Thymus (tissue), 11 donors: ENCODE data around the gene GCSAM. TPM values are rescaled to one million over a fixed set of nuclear protein-coding genes. Genes with fewer than 3 reads are reported as not detected.

Experiments
- DNase-seq, 9 donors: peaks; one replicate each; pipeline ENCODE4 v3.0.0-alpha.2; 2013; ENCODE audit warnings: low spot score in 9 of 9, low read depth in 6 of 9, missing footprints in 1 of 9
- H3K27ac ChIP-seq, 2 donors: one replicate each; pipeline ENCODE4 v1.5.1; 2013; ENCODE audit warnings: control low read depth in 1 of 2, low read depth in 1 of 2, low read length in 1 of 2, mild to moderate bottlenecking in 1 of 2, moderate library complexity in 1 of 2
- H3K27me3 ChIP-seq, 2 donors: one replicate each; pipeline ENCODE4 v1.5.1; 2013; ENCODE audit warnings: low read length in 1 of 2; ENCODE audit not compliant: control insufficient read depth in 2 of 2, insufficient read depth in 1 of 2
- H3K36me3 ChIP-seq, 2 donors: one replicate each; pipeline ENCODE4 v1.5.1; 2013; ENCODE audit warnings: low read length in 1 of 2, mild to moderate bottlenecking in 1 of 2, moderate library complexity in 1 of 2; ENCODE audit not compliant: control insufficient read depth in 2 of 2, insufficient read depth in 2 of 2
- H3K4me1 ChIP-seq, 2 donors: one replicate each; pipeline ENCODE4 v1.5.1; 2013; ENCODE audit warnings: low read length in 2 of 2; ENCODE audit not compliant: control insufficient read depth in 2 of 2, insufficient read depth in 2 of 2
- H3K4me3 ChIP-seq, 2 donors: one replicate each; pipeline ENCODE4 v1.5.1; 2013; ENCODE audit warnings: low read length in 2 of 2, control low read depth in 1 of 2, mild to moderate bottlenecking in 1 of 2
- H3K9me3 ChIP-seq, 2 donors: one replicate each; pipeline ENCODE4 v1.5.1; 2013; ENCODE audit warnings: low read length in 1 of 2, mild to moderate bottlenecking in 1 of 2; ENCODE audit not compliant: control insufficient read depth in 2 of 2, insufficient read depth in 1 of 2
- WGBS: extraction: QIAGEN DNeasy Blood & Tissue Kit; methylation state at CpG from one replicate; pipeline ENCODE4 v1.1.7; 2013; 5-methylcytosine and 5-hydroxymethylcytosine counted together
- polyA plus RNA-seq: library from polyadenylated mRNA; stranded (reverse); fragments of 200-250 nt; gene quantifications from one replicate; pipeline ENCODE4 v1.2.3, GENCODE V29; 2013
- total RNA-seq: library from RNA; stranded (reverse); fragments of 120-200 nt; gene quantifications from one replicate; pipeline ENCODE4 v1.2.4, GENCODE V29; 2013
- donor health status: healthy.

GCSAM gene
- total and polyA plus RNA-seq, 2 donors: 18.0 to 40.1 TPM

- Histone ChIP-seq H3K27ac (peak overlapping the region; percentile 78 to 87), H3K27me3 (no peaks in the 10 kb centered on the region), H3K4me3 (no peak overlapping the region), H3K36me3 (peaks cover 15 to 40% of the 10 kb centered on the region in 2 donors), H3K4me1 (peaks cover 54 to 70% of the 10 kb centered on the region in 2 donors), H3K9me3 (no peaks in the 10 kb centered on the region)
- DNase-seq: peak in 1 of 9 donors; percentile 58
- 8% methylated on average over 1 of the region's 1 CpG for whole genome bisulfite sequencing
Observed at GRCh38 chr3:112126511-112126911, 6.5 kb downstream of the GCSAM start.

DNA sequence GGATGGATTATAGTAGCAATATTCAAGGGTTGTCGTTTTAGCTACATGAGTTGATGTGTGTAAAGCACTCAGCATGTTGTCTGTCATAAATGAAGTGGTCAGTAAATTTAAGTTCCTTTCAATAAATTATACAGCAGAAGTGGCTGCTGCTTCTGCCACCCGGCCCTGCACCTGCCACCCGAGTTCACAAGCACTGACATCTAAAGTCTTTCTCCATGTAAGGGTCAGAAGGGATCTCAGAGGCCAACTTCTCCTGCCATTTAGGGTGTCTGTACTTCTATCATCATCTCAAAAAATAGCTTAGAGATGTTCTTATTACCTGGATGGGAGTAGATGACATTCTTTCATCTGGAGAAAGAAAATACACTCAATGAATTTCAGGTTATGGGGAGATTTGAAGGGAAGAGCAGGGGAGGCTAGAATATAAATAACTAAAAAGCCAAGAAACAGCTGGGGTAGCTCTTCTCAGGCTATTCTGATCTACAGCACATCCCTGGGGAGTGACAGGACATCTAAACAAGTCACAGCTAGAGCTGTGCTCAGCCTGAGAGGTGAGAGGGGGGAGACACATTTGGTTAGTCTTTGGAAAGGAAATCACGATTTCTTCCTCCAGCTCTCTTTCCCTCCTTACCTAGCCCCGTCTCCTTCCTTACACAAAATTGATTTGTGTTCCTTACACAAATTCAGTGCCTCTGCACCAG, 8.0 kb downstream of the GCSAM start:
- H3K36me3 ChIP-seq: peaks cover 15 to 43% of the 10 kb centered on the region in 2 donors
- H3K4me3 ChIP-seq: no peak overlapping the region
- DNase-seq: peak in 1 of 9 donors; percentile 19
- H3K9me3 ChIP-seq: no peaks in the 10 kb centered on the region
- H3K27ac ChIP-seq: peak overlapping the region in 1 of 2 donors; percentile 87
- H3K27me3 ChIP-seq: no peaks in the 10 kb centered on the region
- WGBS: 80% methylated on average over 5 of the region's 5 CpGs
- peaks cover 52 to 70% of the 10 kb centered on the region in 2 donors for H3K4me1 ChIP-seq

GRCh38 chr3:112123548-112123947, 9.5 kb downstream of the GCSAM start:
- DNase-seq: no peak
- Histone ChIP-seq H3K4me3 (no peak overlapping the region), H3K36me3 (peaks cover 15 to 49% of the 10 kb centered on the region in 2 donors), H3K4me1 (peaks cover 56 to 70% of the 10 kb centered on the region in 2 donors), H3K27ac (no peak overlapping the region), H3K9me3 (no peaks in the 10 kb centered on the region), H3K27me3 (no peaks in the 10 kb centered on the region)
- 97% methylated on average over 2 of the region's 2 CpGs for WGBS

GRCh38 chr3:112122870-112123269, 10.2 kb downstream of the GCSAM start:
- Histone ChIP-seq H3K27me3 (no peaks in the 10 kb centered on the region), H3K4me1 (peaks cover 55 to 70% of the 10 kb centered on the region in 2 donors), H3K27ac (no peak overlapping the region), H3K4me3 (no peak overlapping the region), H3K36me3 (peaks cover 15 to 49% of the 10 kb centered on the region in 2 donors), H3K9me3 (no peaks in the 10 kb centered on the region)
- DNase-seq: no peak

- 91% methylated on average over 2 of the region's 2 CpGs for WGBS
- Histone ChIP-seq H3K4me1 (peaks cover 59 to 74% of the 10 kb centered on the region in 2 donors), H3K27me3 (no peaks in the 10 kb centered on the region), H3K27ac (peak overlapping the region; percentile 2 to 25), H3K9me3 (no peaks in the 10 kb centered on the region), H3K4me3 (no peak overlapping the region), H3K36me3 (peaks cover 19 to 49% of the 10 kb centered on the region in 2 donors)
- DNase-seq: peak in 1 of 9 donors; percentile 27
Observed at GRCh38 chr3:112121577-112122547, 11.2 kb downstream of the GCSAM start.

GRCh38 chr3:112119962-112120836, 12.8 kb downstream of the GCSAM start:
- H3K36me3 ChIP-seq: peaks cover 19 to 35% of the 10 kb centered on the region in 2 donors
- H3K27me3 ChIP-seq: no peaks in the 10 kb centered on the region
- H3K4me1 ChIP-seq: peaks cover 57 to 74% of the 10 kb centered on the region in 2 donors
- peak in 3 of 9 donors; percentile 49 to 75 (median 50) for DNase-seq
- no peak overlapping the region for H3K4me3 ChIP-seq
- no peaks in the 10 kb centered on the region for H3K9me3 ChIP-seq
- peak overlapping the region; percentile 22 to 77 for H3K27ac ChIP-seq
- 12% methylated on average over 9 of the region's 9 CpGs for WGBS

- Histone ChIP-seq H3K4me3 (no peak overlapping the region), H3K4me1 (peaks cover 61 to 81% of the 10 kb centered on the region in 2 donors), H3K27me3 (no peaks in the 10 kb centered on the region), H3K27ac (peak overlapping the region in 1 of 2 donors; percentile 87), H3K9me3 (no peaks in the 10 kb centered on the region), H3K36me3 (peaks cover 9 to 16% of the 10 kb centered on the region in 2 donors)
- peak in 1 of 9 donors; percentile 40 for DNase-seq
- 86% methylated on average over 4 of the region's 4 CpGs for WGBS
Observed at GRCh38 chr3:112117841-112118571, 15.0 kb downstream of the GCSAM start.

DNA sequence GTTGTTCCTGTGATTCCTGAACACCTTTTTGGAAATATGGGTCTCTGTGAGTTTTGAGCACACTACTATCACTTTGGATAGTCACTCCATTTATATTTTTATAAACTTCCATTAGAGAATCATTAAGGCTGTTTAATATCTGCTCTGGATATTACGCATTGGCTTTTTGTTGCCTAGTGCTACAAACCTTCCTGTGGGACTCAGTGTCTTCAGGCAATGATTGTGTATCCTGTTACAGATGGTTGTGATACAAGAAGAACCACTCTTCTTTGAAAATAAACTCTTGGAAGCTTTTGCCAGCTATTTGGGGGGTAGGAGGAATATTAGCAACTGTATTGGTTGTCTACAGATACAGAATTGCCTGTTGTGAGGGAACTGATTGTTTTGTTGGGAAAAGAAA, 15.6 kb downstream of the GCSAM start:
- Histone ChIP-seq H3K9me3 (no peaks in the 10 kb centered on the region), H3K4me3 (no peak overlapping the region), H3K27me3 (no peaks in the 10 kb centered on the region), H3K4me1 (peaks cover 64 to 87% of the 10 kb centered on the region in 2 donors), H3K36me3 (peaks cover 6 to 10% of the 10 kb centered on the region in 2 donors), H3K27ac (peak overlapping the region; percentile 64 to 87)
- 97% methylated on average over 1 of the region's 1 CpG for WGBS
- DNase-seq: no peak
